GM12878 (cell line): ENCODE data around the gene ACADVL. TPM values are rescaled to one million over a fixed set of nuclear protein-coding genes. Genes with fewer than 3 reads are reported as not detected.

ENCODE experiments used
- ATAC-seq: fragments of 200-7000 bp; cut with Tn5 transposase; 3 replicates; pipeline ENCODE4 v1.9.1; 2020; ENCODE audit warnings: mild to moderate bottlenecking, moderate library complexity
- BruUV-seq: library from RNA; stranded (reverse); fragments of 400-500 nt; replicated peaks from 2 replicates; lab custom pipeline; 2021; lab: Mats Ljungman, UMichigan
- CTCF ChIA-PET: fragments of 300-600 bp; sonication (Branson Sonifier 250); formaldehyde crosslinking; extraction: SDS; loops from one replicate; lab custom pipeline; 2021; ENCODE audit warnings: inconsistent platforms; lab: Yijun Ruan, JAX
- POLR2A ChIA-PET: fragments of 350-600 bp; formaldehyde crosslinking; extraction: SDS; loops from one replicate; lab custom pipeline; 2021; ENCODE audit warnings: inconsistent platforms; lab: Charles Lee
- RAD21 ChIA-PET: fragments of 300-600 bp; sonication (Branson Sonifier 250); formaldehyde crosslinking; loops from one replicate; lab custom pipeline; 2023; ENCODE audit warnings: antibody characterized with exemption; ENCODE audit not compliant: unreplicated experiment; lab: Charles Lee
- SMC1A ChIA-PET: fragments of 300-600 bp; sonication (Branson Sonifier 250); formaldehyde crosslinking; loops from one replicate; lab custom pipeline; 2023; ENCODE audit not compliant: unreplicated experiment, uncharacterized antibody; lab: Charles Lee
- DNase-seq: peaks from one replicate; pipeline ENCODE4 v3.0.0-alpha.2; 2011; ENCODE audit warnings: low read depth, low spot score
- FAIRE-seq: peaks from 3 replicates; lab custom pipeline; 2011; peaks lifted over from hg19 to GRCh38; lab: Jason Lieb, UNC
- H2AFZ ChIP-seq: 2 replicates; pipeline ENCODE4 v1.6.0; 2011; ENCODE audit warnings: low read depth, low read length, control low read depth; ENCODE audit not compliant: control insufficient read depth
- H3K27ac ChIP-seq: 2 replicates; pipeline ENCODE4 v1.5.1; 2011; ENCODE audit warnings: control low read depth; ENCODE audit not compliant: control insufficient read depth, insufficient read depth
- H3K27me3 ChIP-seq, 2 experiments: replicated peaks in 1 of 2; 2 replicates each; pipeline versions ENCODE4 v1.6.0 to v1.6.1; 2011; ENCODE audit warnings: low read length in 1 of 2; ENCODE audit not compliant: control insufficient read depth in 2 of 2, insufficient read depth in 2 of 2
- H3K36me3 ChIP-seq, 2 experiments: 2 replicates each; pipeline ENCODE4 v1.5.1; 2011; ENCODE audit warnings: low read length in 1 of 2; ENCODE audit not compliant: control insufficient read depth in 2 of 2, insufficient read depth in 2 of 2
- H3K4me1 ChIP-seq: 2 replicates; pipeline ENCODE4 v1.6.1; 2011; ENCODE audit warnings: mild to moderate bottlenecking, low read length, moderate library complexity, mixed read lengths; ENCODE audit not compliant: control insufficient read depth, insufficient read depth
- H3K4me2 ChIP-seq: 2 replicates; pipeline ENCODE4 v1.6.0; 2011; ENCODE audit warnings: control low read depth; ENCODE audit not compliant: control insufficient read depth, insufficient read depth
- H3K4me3 ChIP-seq: fragments of 200-600 bp; sonication (generic); 2 replicates; pipeline ENCODE4 v1.5.1; 2016
- H3K79me2 ChIP-seq: 2 replicates; pipeline ENCODE4 v1.6.0; 2011; ENCODE audit warnings: low read length; ENCODE audit not compliant: control insufficient read depth, insufficient read depth
- H3K9ac ChIP-seq: 2 replicates; pipeline ENCODE4 v1.8.0; 2011; ENCODE audit warnings: low read length, control low read depth, mixed read lengths; ENCODE audit not compliant: control insufficient read depth, insufficient read depth
- H3K9me3 ChIP-seq: replicated peaks from 3 replicates; pipeline ENCODE4 v1.5.1; 2011; ENCODE audit warnings: mild to moderate bottlenecking, low read length; ENCODE audit not compliant: control insufficient read depth, insufficient read depth
- H4K20me1 ChIP-seq: 2 replicates; pipeline ENCODE4 v1.6.0; 2011; ENCODE audit not compliant: control insufficient read depth, insufficient read depth
- E4F1 ChIP-seq: fragments of 450-650 bp; IDR thresholded peaks from 2 replicates; pipeline ENCODE4 v1.6.1; 2018; ENCODE audit warnings: borderline replicate concordance, mild to moderate bottlenecking; ENCODE audit not compliant: partially characterized antibody
- MAX ChIP-seq: IDR thresholded peaks from 2 replicates; pipeline ENCODE4 v1.6.1; 2012; ENCODE audit warnings: low read depth, low read length, improper control_type of control experiment
- ZBTB11 ChIP-seq: fragments of 450-650 bp; formaldehyde crosslinking; IDR thresholded peaks from 2 replicates; pipeline ENCODE4 v1.5.0; 2022; ENCODE audit warnings: mild to moderate bottlenecking, missing genetic modification characterization
- WGBS: methylation state at CpG from one replicate; pipeline ENCODE4 v1.1.6; 2016; ENCODE audit warnings: low lambda C conversion rate; ENCODE audit not compliant: insufficient replicate concordance, insufficient coverage; ENCODE audit errors: missing lambda C conversion rate; 5-methylcytosine and 5-hydroxymethylcytosine counted together
- in situ Hi-C: fragments of 300-500 bp; cut with MboI; formaldehyde crosslinking; loops from 9 replicates; pipeline ENCODE4 v1.14.3; 2018; ENCODE audit warnings: mixed read lengths
- intact Hi-C: fragments of 100-400 bp; cut with micrococcal nuclease; formaldehyde crosslinking; loops from one replicate; pipeline ENCODE4 v1.14.2; 2022; ENCODE audit not compliant: unreplicated experiment
- polyA plus RNA-seq, 11 experiments: library from polyadenylated mRNA; depleted of rRNA in 4 of 11; unstranded in 6 of 11; stranded (reverse) in 5 of 11; fragments of >200 nt; fragmentation: Nextera tagmentation in 4 of 11; fragmentation: Illumina TruSeq in 1 of 11; extraction: Ambion mirVana in 4 of 11; extraction: Trizol in 1 of 11; gene quantifications; 1 replicate in 1 of 11; 2 replicates in 10 of 11; pipeline versions ENCODE4 v1.2.1 to v1.2.3, GENCODE V29; 2011 to 2016; ENCODE audit warnings: inconsistent platforms in 2 of 11, missing spikeins in 2 of 11, low read depth in 1 of 11
- total RNA-seq, 4 experiments: library from RNA; depleted of rRNA in 3 of 4; stranded (reverse); fragments of >200 nt in 3 of 4; fragmentation: Illumina TruSeq in 1 of 4; extraction: Trizol in 1 of 4; gene quantifications; 2 replicates each; pipeline versions ENCODE4 v1.2.1 to v1.2.3, GENCODE V29; 2013 to 2021

ACADVL gene
- total and polyA plus RNA-seq, 10 of the 15 experiments (the other 5 are each of a cell fraction or from before 2014, with no cell fraction given) = 25.4 to 232 (median 180) TPM

DNA sequence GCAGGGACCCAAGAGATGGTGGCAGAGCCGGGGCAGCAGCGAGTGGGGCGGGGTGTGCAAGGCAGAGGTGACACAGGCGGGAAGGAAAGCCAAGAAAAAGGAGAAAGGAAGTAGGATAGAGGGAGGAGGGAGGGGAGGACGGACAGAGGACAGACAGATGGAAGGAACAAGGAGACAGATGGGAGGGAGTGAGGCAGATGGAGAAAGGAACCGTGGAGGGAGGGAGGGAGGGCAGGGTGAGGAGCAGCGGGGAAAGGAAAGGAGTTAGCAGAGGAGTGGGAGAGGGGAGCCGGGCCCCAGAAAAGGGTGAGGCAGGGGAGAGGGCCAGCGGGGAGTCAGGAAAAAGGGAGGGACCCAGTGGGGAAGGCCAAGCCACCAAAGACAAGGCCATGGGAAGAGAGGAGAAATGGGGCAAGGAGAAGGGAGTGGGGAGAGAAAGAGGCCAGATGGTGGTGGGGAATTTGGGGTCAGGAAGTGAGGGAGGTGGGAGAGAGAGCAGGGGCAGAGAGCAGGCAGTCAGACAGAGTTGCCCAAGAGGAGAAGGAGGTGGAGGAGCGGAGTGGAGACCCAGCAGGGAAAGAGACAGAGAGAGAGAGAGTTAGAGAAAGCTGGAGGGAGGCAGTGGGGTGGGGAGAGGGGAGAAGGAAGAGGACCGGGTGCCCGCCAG, 27.3 kb upstream of the ACADVL start:
- WGBS = 50% methylated on average over 6 of the region's 12 CpGs
- in situ Hi-C loops (no loop called here), intact Hi-C loops (no loop called here)
- Histone ChIP-seq H3K79me2 (no peaks in the 10 kb centered on the region), H3K36me3 (no peaks in the 10 kb centered on the region), H3K27ac (no peak overlapping the region), H3K27me3 (no peaks in the 10 kb centered on the region), H2AFZ (no peak overlapping the region), H3K4me2 (no peak overlapping the region), H3K4me1 (no peaks in the 10 kb centered on the region), H3K4me3 (no peak overlapping the region), H3K9me3 (no peaks in the 10 kb centered on the region), H3K9ac (no peak overlapping the region), H4K20me1 (no peaks in the 10 kb centered on the region)
- no peak for DNase-seq
- TF ChIP-seq E4F1 (no peak), ZBTB11 (CRISPR knock-in tag) (no peak), MAX (no peak)
- ChIA-PET CTCF (no interaction called here), POLR2A (no interaction called here), RAD21 (no interaction called here), SMC1A (no interaction called here)
- FAIRE-seq = no peak
- BruUV-seq = no TSS peak
- ATAC-seq = no peak
